Suppressor macrophage treated with lipopolysaccharide for 1 hour (primary cell): ENCODE data around the gene SGTA.
"Not testable (repeated sequence)": the region's sequence is repeated elsewhere in the genome, so short reads cannot be mapped to it uniquely, and the experiment has no call there.

Experiments used
- DNase-seq, 3 donors: peaks; one replicate each; pipeline ENCODE4 v3.0.0-alpha.2; 2020 to 2022

SGTA gene

GRCh38 chr19:2792666-2793065, 9.6 kb upstream of the SGTA start:
- not testable (repeated sequence) for DNase-seq

DNA sequence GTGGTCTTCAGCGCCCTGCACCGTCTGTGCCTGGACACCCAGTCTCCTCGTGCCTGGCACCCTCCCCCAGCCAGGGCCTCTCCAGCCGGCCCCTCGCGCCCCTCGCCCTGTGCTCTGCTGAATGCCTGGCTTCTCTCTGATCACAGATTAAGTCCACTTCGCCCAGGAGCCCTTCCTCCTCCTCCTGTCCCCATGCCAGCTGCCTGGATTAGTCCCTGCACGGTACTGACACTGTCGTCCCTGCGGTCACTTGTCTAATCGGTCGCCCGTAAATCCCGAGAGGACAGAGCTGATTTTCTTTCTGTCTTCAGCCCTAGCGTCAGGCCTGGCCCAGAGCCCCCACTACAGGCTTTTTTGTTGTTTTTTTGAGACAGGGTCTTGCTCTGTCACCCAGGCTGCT, 8.8 kb upstream of the SGTA start:
- no peak for DNase-seq

GRCh38 chr19:2791440-2791839, 8.4 kb upstream of the SGTA start:
- no peak for DNase-seq

DNA sequence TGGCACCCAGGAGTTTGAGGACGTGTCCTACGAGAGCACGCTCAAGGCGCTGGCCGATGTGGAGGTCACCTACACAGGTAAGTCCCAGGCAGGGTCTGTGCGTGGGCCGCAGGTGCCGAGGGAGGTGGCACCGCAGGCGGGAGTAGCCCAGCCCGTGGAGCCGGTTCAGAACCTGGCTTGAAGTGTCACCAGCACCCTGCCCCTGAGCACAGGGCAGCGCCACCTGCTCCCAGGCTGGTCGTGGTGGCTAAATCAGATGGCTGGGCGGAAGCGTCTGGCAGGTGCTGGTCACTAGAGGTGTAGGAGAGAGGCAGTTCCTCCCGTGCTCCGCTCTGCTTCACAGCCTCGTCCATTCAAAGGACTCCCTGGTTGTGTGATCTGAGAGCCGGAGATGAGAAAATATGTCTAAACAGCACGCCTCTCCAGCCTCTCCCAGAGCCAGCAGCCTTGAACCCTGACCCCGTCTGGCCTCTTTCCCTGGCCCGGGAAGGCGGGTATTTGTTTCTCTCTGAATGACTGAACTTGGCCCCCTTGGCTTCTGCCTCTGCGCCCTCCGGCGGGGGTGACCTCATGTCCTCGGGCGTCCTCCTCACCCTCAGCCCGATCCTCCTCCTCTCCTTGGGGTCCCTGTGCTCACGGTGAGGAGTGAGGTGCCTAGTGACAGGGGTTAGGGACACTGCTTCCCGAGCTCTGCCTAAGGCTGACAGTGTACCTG, 7.6 kb upstream of the SGTA start:
- no peak for DNase-seq

DNA sequence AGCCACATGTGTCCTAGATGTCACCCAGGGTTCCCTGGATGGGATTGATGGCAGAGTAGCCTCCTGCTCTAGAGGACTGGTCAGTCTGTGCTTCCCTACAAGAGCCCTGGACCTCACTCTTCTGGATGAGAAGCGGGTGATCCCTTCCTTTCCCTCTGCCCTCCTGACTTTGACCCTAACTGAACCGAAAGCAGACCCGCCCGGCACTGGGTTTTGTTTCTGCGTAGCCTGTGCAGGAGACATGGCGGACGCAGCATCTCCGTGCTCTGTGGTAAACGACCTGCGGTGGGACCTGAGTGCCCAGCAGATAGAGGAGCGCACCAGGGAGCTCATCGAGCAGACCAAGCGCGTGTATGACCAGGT, 7.1 kb upstream of the SGTA start:
- no peak for DNase-seq

GRCh38 chr19:2788237-2788636, 5.2 kb upstream of the SGTA start:
- DNase-seq, result no peak

DNA sequence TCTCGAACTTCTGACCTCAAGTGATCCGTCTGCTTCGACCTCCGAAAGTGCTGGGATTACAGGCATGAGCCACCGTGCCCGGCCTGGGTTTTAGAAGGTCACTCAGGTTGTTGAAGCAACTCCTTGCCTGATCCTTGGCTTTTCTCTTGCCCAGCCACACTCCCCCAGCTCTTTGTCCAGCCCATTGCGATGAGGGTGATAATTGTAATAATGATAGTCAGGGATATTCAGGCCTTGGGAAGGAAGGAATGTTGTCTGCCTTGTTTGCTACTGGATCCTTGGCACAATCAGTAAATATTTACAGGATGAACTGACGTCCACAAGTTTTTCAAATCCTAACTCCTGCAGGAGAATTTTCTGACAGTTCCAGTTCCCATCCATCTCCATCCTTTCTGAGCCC, 4.0 kb upstream of the SGTA start:
- DNase-seq, result no peak

- peak; percentile 100 for DNase-seq
Observed at GRCh38 chr19:2785244-2785997, 2.3 kb upstream of the SGTA start, which contains the start of gene THOP1. THOP1 (plus strand) TSS chr19:2785503; CDS start chr19:2785663, 160 bp downstream.

- no peak for DNase-seq
Observed at GRCh38 chr19:2783781-2784145, 690 bp upstream of the SGTA start.

DNA sequence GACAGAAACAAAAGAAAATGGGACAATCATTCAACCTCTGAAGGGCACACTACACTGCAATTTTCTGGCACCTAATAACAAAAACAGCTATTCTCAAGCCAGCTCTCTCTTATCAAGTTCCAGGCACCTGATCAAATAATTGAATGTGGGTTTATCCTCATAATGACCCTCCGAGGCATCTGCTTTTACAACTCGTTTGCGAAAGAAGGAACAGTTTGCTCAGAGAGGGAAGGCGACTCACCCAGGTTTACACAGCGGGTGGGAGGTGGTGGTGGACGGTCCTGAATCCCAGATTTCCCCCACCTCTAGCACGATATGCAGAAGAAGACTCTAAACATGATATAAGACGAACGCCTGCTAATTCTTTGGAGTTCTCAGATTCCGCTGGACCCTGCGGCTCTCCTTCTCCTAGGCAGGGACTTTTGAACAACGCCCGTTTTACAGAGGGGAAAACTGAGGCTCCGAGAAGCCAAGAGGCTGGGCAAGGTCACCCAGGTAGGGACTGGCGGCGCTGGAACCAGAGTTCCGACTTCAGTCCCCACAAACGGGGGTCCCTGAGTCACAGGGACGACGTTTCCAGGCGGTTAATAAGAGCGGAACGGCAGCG, 641 bp downstream of the SGTA start:
- DNase-seq, result peak; percentile 33 to 43 (median 37)

GRCh38 chr19:2780284-2780683, 2.8 kb downstream of the SGTA start:
- DNase-seq, result no peak

GRCh38 chr19:2779121-2779740, 3.8 kb downstream of the SGTA start:
- DNase-seq, result no peak

DNA sequence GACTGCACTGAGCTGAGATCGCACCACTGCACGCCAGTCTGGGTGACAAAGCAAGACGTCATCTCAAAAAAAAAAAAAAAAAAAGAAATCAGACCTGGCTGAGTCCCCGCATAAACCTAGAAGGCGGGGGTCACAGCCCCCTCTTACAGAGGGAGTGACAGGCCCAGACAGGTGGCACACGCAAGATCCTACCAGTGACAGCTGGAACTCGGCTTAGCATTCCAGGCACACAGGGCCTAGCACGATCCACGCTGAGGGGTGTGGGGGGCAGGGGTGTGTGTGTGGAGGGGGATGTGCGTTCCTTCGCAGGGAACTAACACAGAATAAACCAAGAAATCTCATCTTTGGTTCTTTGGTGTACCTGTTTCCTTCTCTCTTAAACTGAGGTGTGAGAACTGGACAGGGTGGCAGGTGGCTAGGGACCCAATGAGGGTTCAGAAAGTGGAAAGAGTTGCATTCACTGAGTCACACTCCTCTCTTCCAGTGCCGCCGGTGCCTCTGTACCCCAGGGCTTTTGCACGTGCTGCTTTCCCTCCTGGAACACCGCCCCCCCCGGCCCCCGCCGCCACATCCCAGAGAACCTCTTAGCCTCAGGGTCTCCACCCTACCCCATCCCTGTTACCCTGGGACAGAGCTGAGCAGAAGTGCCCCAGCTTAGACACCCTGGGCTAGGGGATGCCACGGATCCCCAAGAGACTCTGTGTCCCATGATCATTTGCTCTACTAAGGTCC, 5.0 kb downstream of the SGTA start:
- no peak for DNase-seq

GRCh38 chr19:2775556-2776430, 7.3 kb downstream of the SGTA start:
- peak; percentile 88 to 94 (median 91) for DNase-seq

- peak; percentile 70 to 84 (median 82) for DNase-seq
Observed at GRCh38 chr19:2774953-2775555, 8.0 kb downstream of the SGTA start.

DNA sequence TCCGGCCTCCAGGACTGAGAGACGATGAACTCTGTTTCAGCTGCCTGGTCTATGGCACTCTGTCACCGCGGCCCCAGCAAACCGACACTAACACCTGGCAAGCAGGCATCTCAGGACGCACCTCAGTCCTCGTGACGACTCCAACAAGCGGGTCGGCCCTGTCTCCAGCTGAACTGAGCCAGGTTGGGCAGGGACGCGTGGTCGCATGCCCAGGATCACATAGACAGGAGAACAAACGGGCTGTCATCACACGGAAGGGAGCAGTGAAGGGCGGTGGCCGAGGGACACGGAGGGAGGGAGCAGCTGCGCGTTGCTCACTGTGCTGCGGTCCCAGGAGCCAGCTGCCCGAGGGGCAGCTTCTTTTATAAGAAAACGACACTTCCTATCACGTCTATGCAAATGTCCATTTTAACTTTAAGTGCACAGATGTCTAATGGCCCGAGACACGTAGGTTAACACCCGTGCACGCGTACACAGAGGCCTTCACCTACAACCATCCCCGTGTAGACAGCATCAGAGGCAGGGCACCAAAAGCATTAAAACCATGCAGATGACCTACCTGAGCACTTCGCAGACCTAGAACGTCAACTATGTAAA, 8.9 kb downstream of the SGTA start:
- DNase-seq, result no peak

DNA sequence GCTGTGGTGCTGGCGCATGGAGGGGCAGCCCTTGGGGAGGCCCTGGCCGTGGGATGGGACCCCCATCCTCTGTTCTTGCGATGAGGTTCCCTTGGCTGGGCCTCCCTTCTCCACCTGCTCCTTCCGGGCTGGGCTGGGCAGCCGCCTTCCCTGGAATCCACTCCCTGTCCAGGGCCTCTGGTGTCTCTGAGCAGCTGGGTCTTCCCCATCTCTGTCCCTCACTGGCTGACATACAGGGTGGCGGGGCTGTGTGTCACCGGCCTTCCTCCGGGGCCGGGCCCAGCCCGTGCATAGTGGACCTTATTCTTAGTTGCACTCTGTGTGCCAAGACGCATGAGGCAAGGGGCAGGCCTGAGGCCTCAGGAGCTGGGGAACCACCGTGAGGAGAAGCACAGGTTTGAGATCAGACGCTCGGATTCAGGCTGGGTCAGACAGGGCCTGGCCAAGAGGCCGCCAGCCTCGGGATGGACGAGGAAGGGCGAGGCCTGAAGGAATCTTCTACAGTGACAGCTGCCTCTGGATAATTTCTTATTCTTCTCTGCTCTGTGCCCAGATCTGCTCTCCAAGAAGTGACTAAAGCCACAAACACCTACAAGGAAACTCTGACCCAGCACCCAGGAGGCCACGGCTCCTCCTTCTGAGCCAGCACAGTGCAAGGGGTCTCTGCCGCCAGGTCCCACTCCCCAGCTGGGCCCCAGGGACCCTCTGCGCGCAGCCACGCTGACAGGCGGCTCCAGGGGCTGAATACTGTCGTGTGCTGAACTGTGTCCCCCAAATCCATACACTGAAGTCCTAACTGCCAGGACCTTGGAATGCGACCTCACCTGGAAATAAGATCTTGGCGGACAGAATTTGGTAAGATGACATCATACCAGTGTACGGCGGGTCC, 11.0 kb downstream of the SGTA start:
- peak in 2 of 3 donors; percentile 36 to 52 for DNase-seq

DNA sequence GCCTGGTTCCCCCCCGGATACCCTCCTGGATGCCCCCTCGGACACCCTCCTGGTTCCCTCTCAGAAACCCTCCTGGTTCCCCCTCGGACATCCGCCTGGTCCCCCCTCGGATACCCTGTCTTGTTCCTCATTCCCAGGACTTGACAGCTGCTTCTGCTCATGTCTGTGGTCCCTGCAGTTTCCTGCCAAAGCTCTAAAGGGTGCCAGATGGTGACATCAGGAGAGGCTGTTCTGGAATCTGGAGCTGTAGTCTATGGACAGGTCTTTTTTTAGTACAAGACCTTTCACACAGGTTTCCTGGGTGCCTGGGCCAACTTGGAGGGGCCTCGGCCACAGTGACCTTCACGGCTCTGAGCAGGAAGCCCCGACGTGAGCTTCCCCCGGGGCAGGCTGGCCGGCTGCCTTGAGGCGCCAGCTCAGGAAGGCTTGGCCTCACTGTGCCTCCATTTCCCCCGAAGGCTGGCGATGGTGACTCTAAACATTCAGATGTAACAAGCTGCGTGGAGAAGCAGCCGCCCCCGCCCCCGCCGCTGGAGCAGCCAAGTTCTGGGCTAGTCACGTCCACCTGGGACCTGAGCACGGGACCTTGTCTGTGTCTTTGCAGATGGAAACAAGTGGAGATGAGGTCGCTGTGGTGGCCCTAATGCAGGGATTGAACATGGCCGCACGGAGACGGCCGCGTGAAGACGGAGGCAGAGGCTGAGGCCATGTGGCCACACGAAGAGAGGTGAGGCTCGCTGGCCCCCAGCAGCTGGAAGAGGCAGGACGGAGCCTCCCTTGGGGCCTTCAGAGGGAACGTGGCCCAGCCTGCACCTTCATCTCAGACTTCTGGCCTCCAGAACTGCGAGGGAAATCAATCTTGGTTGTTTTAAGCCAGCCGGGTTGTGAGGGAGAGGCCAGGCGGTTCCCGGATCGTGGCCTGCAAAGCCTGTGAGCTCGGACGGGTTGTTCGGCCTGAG, 12.7 kb downstream of the SGTA start:
- DNase-seq, result peak; percentile 38 to 64 (median 42)

DNA sequence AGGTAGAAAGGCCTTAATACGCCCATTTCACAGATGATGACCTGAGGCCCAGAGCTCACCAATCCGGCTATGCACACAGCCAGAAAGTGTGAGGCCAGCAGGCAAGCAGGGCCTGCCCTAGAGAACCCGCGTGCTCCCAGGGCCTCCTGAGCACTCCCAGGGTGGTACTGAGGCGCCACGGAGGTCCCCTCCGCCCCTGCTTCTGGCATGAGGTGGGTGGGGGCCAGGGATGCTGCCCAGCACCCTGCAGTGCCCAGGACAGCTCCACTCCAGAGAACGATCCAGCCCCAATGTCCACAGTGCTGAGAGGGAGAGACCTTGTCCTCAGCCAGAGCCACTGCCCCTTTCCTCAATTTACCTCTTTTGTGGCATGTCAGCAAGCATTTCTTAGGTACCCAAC, 13.9 kb downstream of the SGTA start:
- DNase-seq, result no peak
